HepG2 (cell line): Measurements from ENCODE around the gene SAPCD2.

Experiments used
- HMG20A ChIP-seq: IDR thresholded peaks from 2 replicates; pipeline ENCODE4 v1.6.1; 2016; ENCODE audit warnings: borderline replicate concordance
- POLR2AphosphoS5 ChIP-seq: IDR thresholded peaks from 2 replicates; pipeline ENCODE4 v1.6.1; 2012; ENCODE audit warnings: low read depth, low read length
- TF ChIP-seq, protein P1 (sequence below): sonication (generic); formaldehyde crosslinking; IDR thresholded peaks from 2 replicates; pipeline ENCODE4 v1.8.0; 2022; ENCODE audit warnings: missing genetic modification reagents, mild to moderate bottlenecking, moderate library complexity, borderline replicate concordance
- TF ChIP-seq, protein P2 (sequence below): sonication (generic); formaldehyde crosslinking; IDR thresholded peaks from 2 replicates; pipeline ENCODE4 v1.5.0; 2020; ENCODE audit warnings: mild to moderate bottlenecking, missing genetic modification reagents, moderate library complexity
- TF ChIP-seq, protein P3 (sequence below), 2 experiments: sonication (generic) in 1 of 2; formaldehyde crosslinking in 1 of 2; IDR thresholded peaks; 2 replicates each; pipeline versions ENCODE4 v1.6.1 to v1.9.0; 2014 to 2022; ENCODE audit warnings: antibody characterized with exemption in 1 of 2, borderline replicate concordance in 1 of 2, inconsistent platforms in 1 of 2, low read depth in 1 of 2, missing genetic modification reagents in 1 of 2

DNA sequence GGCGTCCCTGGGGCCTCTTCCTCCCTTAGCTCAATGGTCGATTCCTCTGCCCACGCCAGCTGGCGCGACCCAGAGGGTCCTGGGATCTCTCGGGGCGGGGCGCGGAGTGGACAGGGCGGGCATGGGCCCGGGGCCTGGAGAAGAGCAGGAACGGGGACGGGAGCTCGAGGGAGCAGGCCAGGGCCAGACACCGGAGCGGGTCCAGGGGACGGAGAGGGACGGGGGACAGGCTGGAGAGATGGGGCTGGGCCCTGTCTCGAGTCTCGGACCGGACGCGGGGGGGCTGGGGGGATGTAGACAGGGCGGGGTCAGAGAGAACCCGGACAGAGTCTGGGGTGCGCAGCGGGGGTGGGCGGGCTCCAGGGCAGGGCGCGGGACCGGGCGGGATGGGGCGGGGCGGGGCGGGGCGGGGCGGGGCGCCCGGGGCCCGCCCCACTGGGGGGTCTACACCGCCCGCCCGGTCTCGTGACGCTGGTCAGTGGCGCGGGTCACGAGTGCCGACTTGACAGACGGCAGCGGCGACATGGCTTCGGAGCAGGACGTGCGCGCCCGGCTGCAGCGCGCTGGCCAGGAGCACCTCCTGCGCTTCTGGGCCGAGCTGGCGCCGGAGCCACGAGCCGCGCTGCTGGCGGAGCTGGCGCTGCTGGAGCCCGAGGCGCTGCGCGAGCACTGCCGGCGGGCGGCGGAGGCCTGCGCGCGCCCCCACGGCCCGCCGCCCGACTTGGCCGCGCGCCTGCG is 6.8 kb upstream of the SAPCD2 start, which contains the start of gene UAP1L1:
- TF ChIP-seq, protein P1, sequence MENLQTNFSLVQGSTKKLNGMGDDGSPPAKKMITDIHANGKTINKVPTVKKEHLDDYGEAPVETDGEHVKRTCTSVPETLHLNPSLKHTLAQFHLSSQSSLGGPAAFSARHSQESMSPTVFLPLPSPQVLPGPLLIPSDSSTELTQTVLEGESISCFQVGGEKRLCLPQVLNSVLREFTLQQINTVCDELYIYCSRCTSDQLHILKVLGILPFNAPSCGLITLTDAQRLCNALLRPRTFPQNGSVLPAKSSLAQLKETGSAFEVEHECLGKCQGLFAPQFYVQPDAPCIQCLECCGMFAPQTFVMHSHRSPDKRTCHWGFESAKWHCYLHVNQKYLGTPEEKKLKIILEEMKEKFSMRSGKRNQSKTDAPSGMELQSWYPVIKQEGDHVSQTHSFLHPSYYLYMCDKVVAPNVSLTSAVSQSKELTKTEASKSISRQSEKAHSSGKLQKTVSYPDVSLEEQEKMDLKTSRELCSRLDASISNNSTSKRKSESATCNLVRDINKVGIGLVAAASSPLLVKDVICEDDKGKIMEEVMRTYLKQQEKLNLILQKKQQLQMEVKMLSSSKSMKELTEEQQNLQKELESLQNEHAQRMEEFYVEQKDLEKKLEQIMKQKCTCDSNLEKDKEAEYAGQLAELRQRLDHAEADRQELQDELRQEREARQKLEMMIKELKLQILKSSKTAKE (CRISPR knock-in tag), result 0 out of 2 replicates have a peak, but pooled peaks have one; percentile 32
- TF ChIP-seq, protein P2, sequence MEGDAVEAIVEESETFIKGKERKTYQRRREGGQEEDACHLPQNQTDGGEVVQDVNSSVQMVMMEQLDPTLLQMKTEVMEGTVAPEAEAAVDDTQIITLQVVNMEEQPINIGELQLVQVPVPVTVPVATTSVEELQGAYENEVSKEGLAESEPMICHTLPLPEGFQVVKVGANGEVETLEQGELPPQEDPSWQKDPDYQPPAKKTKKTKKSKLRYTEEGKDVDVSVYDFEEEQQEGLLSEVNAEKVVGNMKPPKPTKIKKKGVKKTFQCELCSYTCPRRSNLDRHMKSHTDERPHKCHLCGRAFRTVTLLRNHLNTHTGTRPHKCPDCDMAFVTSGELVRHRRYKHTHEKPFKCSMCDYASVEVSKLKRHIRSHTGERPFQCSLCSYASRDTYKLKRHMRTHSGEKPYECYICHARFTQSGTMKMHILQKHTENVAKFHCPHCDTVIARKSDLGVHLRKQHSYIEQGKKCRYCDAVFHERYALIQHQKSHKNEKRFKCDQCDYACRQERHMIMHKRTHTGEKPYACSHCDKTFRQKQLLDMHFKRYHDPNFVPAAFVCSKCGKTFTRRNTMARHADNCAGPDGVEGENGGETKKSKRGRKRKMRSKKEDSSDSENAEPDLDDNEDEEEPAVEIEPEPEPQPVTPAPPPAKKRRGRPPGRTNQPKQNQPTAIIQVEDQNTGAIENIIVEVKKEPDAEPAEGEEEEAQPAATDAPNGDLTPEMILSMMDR (CRISPR knock-in tag), result 0 out of 2 replicates have a peak, but pooled peaks have one; percentile 4
- TF ChIP-seq HMG20A (CRISPR knock-in tag), result no peak
- TF ChIP-seq, protein P3, sequence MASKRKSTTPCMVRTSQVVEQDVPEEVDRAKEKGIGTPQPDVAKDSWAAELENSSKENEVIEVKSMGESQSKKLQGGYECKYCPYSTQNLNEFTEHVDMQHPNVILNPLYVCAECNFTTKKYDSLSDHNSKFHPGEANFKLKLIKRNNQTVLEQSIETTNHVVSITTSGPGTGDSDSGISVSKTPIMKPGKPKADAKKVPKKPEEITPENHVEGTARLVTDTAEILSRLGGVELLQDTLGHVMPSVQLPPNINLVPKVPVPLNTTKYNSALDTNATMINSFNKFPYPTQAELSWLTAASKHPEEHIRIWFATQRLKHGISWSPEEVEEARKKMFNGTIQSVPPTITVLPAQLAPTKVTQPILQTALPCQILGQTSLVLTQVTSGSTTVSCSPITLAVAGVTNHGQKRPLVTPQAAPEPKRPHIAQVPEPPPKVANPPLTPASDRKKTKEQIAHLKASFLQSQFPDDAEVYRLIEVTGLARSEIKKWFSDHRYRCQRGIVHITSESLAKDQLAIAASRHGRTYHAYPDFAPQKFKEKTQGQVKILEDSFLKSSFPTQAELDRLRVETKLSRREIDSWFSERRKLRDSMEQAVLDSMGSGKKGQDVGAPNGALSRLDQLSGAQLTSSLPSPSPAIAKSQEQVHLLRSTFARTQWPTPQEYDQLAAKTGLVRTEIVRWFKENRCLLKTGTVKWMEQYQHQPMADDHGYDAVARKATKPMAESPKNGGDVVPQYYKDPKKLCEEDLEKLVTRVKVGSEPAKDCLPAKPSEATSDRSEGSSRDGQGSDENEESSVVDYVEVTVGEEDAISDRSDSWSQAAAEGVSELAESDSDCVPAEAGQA (IDR thresholded peaks at IDR 0.05; ENCODE audit: low read depth), result no peak
- TF ChIP-seq, protein P3 (CRISPR knock-in tag; IDR thresholded peaks at IDR 0.05; ENCODE audit: borderline replicate concordance), result no peak
- no peak for TF ChIP-seq POLR2AphosphoS5
